Measurements from ENCODE around the gene RAB11FIP4.
A peak's percentile ranks its signal among the peaks of the same experiment; 100 is the strongest.

Gene RAB11FIP4

GRCh38 chr17:31387438-31387837, 4.0 kb upstream of the RAB11FIP4 start:
- no peak for DNase-seq (ENCODE audit: low read depth in 2 of 2)

- no peak for DNase-seq (ENCODE audit: low read depth in 2 of 2)
These were observed 3.1 kb upstream of the RAB11FIP4 start for GRCh38 chr17:31388351-31388750.

- peak; percentile 10 to 33 for DNase-seq (ENCODE audit: low read depth in 2 of 2)
These were observed 2.5 kb upstream of the RAB11FIP4 start for GRCh38 chr17:31388770-31389656.

- DNase-seq (ENCODE audit: low read depth in 2 of 2) = no peak
These were observed 1.7 kb upstream of the RAB11FIP4 start for GRCh38 chr17:31389657-31390381.

GRCh38 chr17:31390426-31390747, 1.1 kb upstream of the RAB11FIP4 start:
- no peak for DNase-seq (ENCODE audit: low read depth in 2 of 2)

GRCh38 chr17:31390748-31391495, 553 bp upstream of the RAB11FIP4 start:
- DNase-seq (ENCODE audit: low read depth in 2 of 2) = no peak

GRCh38 chr17:31392002-31392855, 754 bp downstream of the RAB11FIP4 start:
- DNase-seq (ENCODE audit: low read depth in 2 of 2) = no peak

GRCh38 chr17:31392856-31393748, 1.6 kb downstream of the RAB11FIP4 start:
- DNase-seq (ENCODE audit: low read depth in 2 of 2) = no peak

- no peak for DNase-seq (ENCODE audit: low read depth in 2 of 2)
These were observed 2.3 kb downstream of the RAB11FIP4 start for GRCh38 chr17:31393749-31394146.

- DNase-seq (ENCODE audit: low read depth in 2 of 2) = peak in 1 of 2 donors; percentile 31
These were observed 3.1 kb downstream of the RAB11FIP4 start for GRCh38 chr17:31394544-31394943.

GRCh38 chr17:31397256-31397939, 5.9 kb downstream of the RAB11FIP4 start:
- DNase-seq (ENCODE audit: low read depth in 2 of 2) = no peak

GRCh38 chr17:31398381-31399311, 7.2 kb downstream of the RAB11FIP4 start:
- DNase-seq (ENCODE audit: low read depth in 2 of 2) = no peak

GRCh38 chr17:31400481-31400950, 9.0 kb downstream of the RAB11FIP4 start:
- no peak for DNase-seq (ENCODE audit: low read depth in 2 of 2)

- no peak for DNase-seq (ENCODE audit: low read depth in 2 of 2)
These were observed 10.2 kb downstream of the RAB11FIP4 start for GRCh38 chr17:31401456-31402254.

- DNase-seq (ENCODE audit: low read depth in 2 of 2) = no peak
These were observed 12.8 kb downstream of the RAB11FIP4 start for GRCh38 chr17:31404028-31404949.

- no peak for DNase-seq (ENCODE audit: low read depth in 2 of 2)
These were observed 14.5 kb downstream of the RAB11FIP4 start for GRCh38 chr17:31405890-31406371.

All from activated CD4-positive, alpha-beta T cell treated with anti-CD3 and anti-CD28 coated beads for 24 hours (primary cell).